ENCODE data around the gene PDIA6.

DNA sequence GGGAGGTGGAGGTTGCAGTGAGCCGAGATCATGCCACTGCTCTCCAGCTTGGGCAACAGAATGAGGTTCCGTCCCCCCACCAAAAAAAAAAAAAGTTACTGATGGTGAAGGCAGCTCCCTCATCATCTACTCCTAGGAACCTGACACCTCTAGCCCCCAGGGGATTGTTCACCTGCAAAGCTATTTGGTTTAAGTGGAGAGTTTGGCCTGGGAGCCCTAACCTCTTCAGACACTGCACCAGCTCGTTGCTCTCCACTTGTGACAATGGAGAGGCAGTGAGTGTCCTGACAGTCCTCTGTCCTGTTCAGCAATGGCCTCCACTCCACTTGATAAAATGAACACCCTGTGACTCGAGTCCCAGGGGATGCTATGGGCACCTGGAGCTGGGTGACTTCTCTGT lies 47.7 kb downstream of the PDIA6 start:
- TF ChIP-seq PAX5 (IDR thresholded peaks at IDR 0.05; ENCODE audit: insufficient read depth, low read length, severe bottlenecking) (no peak), POLR2A (IDR thresholded peaks at IDR 0.05; ENCODE audit: low read depth, low read length) (no peak)

All from GM12891 (cell line).